CD4-positive, alpha-beta T cell treated with Interleukin-6 for 4 hours (primary cell): ENCODE data around the gene RPS15.

Source experiments
- DNase-seq: peaks from one replicate; pipeline ENCODE4 v3.0.0-alpha.2; 2020; ENCODE audit warnings: mixed read lengths

The RPS15 gene

DNA sequence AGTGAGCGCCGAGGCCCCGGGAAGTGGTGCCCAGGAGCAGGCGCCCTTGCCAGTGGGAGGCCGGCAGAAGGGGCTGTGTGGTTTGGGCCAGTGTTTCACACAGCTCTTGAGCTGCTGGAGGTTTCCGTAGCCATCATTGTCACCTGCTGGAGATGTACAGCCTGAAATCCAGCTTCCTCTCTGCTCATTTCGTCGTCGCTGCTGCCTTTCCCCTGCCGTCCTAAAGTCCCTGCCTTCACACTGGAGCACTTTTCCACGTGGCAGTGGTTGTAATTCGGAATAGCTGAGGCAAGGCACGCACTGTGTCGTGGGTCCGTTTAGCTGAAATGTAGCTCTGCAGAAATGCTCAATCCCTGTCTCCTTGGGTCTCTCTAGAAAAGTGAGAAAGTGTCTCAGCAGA, 17.6 kb upstream of the RPS15 start:
- no peak for DNase-seq

DNA sequence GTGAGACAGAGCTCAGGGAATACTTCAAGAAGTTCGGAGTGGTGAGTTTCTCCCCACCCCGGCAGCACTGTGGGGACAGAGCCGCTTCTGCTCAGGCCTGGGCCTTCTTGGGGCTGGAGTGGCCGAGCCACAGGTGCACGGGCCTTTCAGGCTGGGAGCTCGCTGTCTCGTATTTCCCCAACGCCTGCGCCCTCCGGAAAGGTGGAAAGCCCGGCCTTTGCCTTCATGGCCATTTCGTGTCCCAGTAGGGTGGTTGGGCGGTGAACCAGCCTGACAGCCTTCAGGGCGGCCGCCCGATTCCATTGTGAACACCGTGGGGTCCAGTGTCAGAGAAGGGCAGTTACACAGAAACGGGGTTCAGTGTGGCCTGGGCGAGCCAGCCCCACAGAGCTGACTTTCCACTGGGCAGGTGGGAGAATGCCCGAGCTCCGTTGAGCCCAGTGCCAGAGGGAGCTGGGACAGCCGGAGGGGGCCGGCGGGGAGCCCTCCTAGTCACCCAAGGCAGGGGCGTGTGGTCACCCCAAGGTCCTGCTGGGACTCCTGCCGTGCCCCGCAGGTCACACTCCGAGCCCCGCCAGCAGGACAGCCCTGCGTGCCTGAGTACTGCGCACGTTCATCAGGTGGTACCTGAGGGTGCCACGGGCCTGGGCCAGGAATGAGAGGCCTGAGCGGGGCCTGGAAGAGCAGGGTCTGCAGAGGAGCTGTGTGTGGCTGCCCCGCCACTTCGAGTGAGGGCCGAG, 16.8 kb upstream of the RPS15 start:
- DNase-seq, result no peak

DNA sequence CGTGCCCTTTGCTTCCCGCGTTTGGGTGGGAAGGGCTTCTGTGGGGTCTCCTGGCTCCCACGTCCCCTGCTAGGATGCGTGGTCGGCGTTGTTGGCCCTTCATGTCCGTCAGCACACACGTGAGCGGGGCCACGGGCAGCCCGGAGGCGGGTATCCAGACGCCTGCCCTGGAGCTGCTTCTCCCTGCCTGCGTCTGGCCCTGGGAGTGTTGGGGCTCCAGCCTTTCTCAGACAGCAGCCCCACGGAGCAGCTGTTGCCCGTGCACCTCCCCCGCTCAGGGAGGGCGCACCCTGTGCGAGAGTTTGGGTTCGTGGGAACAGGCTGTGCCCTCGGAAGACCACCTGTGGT, 16.3 kb upstream of the RPS15 start:
- DNase-seq, result no peak

DNA sequence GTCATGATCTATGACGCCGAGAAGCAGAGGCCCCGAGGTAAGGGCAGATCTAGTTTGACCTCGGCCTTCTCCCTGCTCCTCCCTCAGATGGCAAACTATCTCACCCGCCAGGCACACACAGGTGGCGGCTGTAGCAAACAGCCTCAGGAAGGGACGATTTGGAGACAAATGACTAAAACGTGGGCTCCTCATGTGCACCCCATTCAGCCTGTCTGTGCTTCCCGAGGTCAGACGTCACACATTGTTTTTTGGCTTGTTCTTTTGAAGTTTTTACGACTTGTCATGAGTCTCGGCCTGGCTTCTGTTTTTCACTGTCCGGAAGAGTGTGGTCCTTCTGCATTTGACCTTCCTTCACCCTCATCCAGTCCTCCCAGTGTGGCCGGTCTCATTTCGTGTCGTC, 15.8 kb upstream of the RPS15 start:
- DNase-seq, result no peak

DNA sequence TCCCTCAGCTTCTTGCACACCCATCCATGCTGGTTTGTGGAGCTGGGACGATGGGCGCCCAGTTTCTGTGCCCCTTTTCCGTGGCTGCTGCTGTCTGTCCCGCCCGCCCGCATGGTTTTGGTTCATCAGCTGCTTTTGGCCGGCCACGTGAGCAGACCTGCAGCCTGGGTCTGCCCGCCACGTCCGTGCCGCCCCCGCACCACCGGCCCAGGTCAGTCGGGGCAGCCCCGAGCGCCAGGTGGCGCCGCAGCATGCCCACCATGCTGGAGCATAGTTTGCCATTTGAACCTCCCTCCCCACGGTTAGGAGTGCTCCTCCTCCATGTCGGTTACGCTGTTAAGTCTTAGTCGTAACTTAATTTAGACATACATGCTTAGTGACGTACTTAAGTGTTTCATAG, 15.3 kb upstream of the RPS15 start:
- DNase-seq, result no peak

DNA sequence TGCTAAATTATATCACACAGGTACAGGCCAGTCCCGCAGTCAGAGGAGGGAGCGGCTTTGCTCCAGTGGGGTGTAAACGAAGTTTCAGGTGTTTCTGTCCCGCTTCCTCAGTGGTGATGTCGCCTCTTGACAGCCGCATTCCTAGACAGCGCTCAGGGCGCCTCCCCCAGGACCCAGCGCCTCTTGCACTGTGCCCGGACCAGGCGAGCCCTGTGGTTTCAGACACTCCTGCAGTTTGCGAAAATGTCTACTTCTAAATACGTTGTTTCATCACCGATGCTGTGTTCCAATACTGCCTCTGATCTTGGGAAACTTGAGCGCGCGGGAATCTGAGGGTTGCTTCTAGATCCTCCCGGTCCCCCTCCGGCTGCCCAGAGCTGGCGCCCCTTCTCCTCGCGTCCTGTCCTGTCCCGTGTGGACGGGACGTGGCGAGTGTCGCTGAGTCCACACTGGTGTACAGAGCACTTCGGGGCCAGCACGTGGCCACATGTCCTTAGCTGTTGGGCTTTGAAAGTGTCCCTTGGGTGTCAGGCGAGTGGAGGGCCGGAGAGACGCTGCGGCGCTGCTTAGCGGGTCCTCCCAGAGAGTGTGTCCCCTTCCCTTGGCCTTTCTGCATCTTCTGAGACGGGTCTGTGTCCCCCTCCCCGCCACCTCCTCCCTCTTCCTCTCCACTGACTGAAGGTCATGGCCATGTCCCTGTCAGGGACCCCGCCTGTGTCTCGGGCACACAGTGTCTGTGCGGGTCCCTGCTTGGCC, 14.6 kb upstream of the RPS15 start:
- no peak for DNase-seq

DNA sequence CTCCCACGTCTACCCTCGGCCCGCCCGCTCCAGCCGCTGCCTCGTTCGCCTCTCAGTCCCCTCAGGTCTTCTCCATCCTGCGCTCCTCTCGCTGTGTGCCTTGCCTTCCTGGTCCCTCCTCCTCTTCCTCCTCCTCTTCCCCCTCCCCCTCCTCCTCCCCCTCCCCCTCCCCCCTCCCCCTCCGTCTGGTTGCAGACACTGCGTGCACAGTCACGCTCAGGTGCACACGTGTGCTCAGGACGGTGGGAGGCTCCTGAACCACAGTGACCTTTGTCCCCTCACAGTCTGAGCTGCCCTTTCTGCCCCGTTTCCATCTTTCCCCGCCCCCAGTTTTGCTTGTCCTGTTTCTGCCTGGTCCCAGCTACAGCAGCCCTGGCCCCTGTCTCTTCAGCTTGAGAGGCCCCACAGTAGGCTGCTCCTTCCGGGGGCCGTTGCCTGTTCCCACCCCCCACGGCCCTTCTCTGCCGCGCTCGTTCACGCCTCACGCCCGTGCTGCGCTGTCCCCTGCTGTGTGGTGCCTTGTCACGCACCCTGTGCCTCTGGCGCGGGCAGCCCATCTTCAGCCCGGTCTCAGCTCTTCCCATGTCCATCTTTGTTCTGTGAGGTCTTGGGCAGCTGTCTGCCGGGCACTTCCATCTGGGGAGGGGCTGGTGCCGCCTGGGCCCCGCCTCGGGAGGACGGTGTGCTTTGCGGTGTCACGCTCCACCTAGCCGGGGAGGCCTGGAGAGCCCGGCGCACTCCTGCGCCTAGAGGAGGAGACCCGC, 13.8 kb upstream of the RPS15 start:
- DNase-seq, result no peak

DNA sequence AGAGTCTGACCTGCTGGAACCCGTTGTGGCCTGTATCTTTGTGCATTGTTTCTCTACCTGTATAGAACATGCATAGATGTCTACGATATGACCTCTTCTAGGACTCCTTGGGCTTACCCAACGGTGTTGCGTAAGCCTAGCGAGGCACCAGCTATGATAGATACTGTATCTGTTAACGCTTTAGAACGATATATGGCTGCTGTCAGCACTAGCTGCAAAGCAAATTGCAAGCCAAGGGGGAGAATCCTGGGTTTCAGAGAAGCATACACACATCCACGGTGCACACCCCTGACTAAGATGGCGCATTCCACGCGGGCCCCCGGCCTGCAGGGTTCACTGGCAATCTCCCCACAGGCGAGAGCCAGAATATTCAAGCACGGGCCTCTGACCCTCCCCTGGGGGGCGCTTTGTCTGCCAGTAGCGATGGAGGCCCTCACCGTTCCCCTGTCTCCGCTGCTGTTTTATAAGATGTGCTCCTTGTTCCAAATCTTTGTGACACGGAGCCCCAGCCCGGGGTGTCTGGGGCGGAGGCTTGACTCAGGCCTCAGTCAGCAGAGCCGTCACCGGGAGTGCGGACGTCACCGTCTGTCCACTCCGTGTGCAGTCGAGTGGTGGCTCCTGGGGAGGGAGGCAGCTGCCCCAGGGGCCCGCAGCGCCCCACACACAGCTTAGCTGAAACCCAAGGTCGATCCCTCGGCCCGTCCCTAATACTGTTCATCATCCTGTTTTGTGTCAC, 12.9 kb upstream of the RPS15 start:
- DNase-seq, result no peak

DNA sequence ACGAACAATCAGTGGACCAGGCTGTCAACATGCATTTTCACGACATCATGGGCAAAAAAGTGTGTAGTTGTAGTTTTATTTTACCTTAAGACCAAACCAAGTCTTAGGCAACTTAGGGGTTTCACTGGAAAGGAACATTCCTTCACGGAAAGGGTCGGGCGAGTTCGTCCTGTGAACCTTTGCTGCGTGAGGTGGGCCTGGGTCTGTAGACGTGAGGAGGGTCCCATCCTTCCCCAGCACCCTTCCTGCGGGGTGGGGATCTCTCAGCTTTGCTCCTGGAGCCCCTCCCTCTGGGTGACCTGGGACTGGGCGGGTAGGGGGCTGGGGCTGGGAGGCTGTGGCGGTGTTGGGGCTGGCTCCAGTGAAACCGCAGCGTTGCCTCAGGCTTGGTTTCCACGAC, 12.3 kb upstream of the RPS15 start:
- DNase-seq, result no peak

DNA sequence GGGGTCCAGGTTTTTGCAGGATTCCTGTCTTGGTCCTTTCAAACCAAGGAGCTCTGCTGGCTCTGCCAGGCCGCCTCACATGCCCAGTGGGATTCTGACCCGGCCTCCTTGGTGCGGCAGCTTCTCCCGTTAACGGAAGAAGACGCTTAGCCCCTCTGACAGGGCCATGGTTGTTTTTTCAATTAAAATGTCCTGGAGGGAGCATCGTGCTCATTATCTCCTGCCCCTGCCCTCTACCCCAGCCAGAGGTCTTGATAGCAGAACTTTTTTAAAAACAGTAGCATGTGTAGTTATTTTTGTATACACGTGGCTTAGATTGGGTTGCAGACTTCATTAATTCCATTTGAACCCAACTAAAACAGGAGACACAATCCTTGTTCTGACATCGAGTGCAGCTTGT, 11.5 kb upstream of the RPS15 start:
- DNase-seq, result no peak

DNA sequence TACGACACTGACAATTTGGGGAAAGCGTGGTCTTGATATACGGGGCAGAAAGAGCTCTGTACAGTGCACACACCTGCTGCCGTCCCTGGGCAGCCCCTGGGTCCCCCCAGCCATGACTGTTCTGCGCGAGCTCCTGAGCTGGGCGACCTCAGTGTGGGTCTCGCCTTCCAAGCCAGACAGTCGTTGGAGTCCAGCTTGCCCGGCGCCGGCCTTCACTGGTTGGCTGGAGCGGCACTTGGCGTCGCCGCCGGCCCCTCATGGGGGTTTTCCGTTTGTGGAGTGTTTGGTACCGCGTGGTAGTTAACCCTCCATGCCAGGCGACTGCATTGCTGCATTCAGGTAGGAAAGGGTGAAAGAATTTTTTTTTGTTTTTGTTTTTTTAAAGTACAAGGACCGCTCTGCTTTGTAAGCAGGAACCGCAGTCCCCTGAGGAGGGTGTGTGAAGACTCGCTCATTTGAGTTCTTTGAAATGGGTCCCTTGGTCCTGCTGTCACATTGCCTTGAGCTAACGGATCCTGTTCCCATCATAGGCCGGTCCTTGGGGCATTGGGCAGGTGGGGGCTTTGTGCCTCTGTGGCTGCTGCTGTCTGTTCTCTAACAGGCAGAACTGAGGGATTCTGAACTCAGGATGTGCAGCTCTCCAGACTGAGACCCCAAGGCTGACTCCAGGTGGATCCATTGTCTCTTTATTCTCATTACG, 10.8 kb upstream of the RPS15 start:
- no peak for DNase-seq

DNA sequence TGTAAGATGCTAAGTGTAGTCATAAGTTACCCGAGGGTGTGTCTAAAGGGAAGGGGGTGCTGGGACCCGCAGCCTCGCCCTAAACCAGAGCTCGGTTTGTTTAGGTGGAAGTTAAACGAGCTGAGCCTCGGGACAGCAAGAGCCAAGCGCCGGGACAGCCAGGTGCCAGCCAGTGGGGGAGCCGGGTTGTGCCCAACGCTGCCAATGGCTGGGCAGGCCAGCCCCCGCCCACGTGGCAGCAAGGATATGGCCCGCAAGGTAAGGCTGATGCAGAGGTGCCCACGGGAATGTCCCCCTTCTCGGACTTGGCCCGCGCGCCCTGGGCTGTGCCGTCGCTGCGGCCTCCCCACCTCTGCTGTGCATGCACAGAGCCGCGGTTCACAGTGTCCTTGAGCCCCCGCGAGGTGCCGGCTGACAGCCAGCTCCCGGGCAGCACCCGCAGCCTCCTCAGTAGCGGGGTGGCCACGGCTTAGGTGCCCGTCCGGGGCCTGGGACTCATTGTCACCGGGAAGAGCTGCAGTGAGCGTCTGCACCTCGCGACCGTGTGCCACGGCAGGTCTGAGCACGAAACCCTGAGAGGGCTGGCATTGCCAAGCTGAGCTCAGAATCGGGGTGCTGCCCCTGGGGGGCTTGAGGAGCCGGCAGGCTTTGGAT, 9.3 kb upstream of the RPS15 start:
- no peak for DNase-seq

DNA sequence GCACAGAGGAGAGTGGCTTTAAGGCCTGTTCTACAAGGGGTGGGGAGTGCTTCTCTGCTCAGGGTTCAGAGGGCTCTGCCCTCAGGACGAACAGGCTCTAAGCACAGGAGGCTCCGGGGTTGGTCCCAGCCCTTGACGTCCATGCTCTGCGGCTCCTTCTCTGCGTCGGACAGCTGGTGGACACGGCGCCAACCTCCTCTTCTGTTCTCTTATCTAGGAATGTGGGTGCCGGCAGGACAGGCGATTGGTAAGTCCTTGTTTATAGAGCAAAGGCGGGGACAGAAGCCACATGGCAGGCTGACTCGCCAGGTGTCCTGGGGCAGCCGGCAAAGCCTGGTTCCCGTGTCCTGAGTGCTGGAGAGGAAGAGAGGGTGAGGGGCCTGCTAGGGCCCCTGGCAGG, 8.4 kb upstream of the RPS15 start:
- DNase-seq, result no peak

DNA sequence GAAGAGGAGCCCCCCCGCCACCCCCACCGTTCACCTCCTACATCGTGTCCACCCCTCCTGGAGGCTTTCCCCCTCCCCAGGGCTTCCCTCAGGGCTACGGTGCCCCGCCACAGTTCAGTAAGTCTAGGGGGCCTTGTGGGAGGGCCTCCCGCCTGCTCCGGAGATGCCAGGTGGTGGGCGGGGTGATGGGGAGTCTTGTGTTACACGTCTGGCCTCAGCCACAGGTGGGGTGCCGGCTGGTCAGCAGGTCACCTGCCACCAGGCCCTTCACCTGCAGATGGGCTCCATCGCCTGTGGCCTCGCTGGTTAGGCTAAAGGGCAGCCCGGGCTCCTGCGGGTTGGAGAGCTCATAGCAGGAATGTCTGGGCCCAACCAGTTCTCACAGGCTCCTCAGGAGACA, 8.0 kb upstream of the RPS15 start:
- no peak for DNase-seq

DNA sequence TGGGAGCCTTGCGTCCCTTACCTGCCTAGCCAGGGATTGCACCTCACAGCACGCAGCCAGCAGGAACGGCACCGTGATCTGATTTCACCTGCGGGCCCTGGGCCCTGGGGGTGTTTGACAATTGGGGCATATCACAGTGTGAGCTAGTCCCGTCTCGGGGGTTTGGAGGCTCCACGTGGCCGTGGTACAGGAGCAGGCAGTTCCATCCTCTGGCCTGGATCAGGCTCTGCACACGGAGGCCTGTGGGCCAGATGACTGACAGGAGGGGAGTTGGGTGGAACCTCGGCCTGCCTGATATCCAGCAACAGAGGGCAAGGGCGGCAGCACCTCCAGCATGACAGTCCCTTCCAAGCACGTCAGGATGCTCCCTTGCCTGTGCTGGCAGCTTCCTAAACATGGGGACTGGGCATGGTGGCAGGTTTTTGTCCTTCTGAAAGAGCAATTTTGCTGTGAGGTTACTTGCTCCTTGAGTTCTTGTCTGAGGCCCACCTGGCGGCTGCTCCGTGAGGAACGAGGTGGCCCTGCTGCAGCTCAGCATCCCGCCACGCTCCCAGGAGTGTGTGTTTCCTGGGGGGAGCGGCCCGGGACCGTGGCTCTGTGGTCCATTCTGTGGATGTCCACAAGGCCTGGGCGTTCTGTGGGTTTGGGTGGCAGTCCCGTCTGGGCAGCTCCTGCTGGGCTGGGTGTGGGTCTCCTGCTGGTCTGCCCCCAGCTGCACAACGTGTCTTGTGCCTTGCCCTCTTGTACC, 6.3 kb upstream of the RPS15 start:
- no peak for DNase-seq

DNA sequence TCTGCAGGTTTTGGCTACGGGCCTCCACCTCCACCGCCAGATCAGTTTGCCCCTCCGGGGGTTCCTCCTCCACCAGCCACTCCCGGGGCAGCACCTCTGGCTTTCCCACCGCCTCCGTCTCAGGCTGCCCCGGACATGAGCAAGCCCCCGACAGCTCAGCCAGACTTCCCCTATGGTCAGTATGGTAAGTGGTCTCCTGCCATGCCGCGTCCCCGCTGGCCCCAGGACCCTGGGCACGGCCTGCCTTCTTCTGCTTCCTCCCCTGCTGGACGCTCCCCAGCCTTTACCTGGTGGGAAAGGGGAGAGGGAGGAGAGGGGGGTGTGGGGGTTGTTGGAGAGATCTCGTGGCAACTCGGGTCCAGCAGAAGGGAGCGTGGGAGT, 5.7 kb upstream of the RPS15 start:
- DNase-seq, result no peak

DNA sequence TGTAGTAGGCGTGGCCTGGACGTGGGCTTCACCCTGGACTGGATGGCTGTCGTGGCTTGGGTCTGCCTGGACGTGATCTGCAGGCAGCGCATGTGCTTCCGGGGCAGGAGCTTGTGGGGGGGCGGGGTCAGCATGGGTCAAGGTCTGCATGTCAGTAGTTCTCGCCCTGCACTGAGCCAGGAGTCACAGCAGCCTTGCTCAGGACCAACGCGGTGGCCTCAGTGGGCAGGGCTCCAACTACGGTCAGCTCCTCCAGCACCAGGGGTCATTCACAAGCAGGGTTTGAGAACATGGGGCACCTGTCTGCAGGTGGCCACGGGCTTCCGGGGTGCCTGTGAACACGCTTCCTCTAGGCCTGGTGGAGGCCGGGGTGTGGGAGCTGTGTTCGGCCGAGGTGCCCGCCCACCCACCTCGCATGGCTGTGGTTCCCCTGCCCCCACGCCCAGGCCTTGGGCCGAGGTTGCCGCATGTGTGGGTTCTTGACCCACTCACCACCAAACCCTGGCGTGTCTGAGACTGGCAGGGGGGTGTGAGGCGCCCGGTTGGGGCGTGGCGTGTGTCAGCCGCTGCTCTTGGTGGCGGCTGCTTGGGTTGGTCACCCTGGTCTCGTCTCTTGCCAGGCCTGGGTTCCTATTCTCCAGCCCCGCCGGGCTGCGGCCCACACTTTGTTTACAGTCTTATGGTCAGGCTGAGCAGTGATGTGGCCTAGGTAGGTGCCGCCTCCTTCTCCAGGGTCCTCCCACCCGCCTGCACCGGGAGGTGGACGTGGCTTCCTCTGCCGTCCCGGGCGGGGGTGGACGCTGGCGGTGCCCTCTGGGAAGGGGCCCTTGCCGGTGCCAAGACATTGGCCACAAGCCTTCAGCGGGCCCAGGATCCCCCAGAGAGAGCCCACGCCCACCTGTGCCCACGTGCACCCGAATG, 4.8 kb upstream of the RPS15 start:
- no peak for DNase-seq

DNA sequence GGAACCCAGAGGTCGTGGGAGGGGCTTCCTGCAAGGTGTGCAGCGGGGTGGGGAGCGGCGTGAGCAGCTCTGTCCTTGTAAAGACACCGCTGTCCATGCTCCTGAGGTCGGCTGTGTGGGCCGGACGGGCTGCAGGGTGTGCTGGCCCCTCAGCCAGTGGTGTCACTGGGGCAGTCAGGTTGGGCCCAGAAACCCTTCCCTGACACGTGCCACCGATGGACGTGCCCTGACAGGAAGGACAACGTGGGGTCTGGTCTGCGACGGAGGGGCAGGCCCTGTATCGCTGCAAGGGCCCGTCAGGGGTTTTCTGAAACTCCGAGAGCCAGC, 4.2 kb upstream of the RPS15 start:
- no peak for DNase-seq

DNA sequence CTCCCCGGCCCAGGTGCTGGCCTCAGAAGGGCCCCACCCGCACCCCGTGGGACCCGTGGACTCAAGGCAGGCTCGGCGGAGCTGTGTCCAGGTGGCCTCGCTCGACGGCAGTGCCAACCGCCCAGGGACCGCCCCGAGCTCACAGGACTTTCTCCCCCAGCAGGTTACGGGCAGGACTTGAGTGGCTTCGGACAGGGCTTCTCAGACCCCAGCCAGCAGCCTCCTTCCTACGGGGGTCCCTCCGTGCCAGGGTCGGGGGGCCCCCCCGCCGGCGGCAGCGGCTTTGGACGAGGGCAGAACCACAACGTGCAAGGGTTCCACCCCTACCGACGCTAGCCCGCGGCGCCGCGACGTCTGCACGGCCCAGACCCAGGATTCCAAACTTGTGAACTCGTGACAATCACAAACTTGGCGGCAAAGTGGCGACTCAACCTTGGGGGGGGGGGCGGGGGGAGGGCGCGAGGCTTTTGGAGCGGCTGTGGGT, 3.6 kb upstream of the RPS15 start:
- DNase-seq, result no peak

DNA sequence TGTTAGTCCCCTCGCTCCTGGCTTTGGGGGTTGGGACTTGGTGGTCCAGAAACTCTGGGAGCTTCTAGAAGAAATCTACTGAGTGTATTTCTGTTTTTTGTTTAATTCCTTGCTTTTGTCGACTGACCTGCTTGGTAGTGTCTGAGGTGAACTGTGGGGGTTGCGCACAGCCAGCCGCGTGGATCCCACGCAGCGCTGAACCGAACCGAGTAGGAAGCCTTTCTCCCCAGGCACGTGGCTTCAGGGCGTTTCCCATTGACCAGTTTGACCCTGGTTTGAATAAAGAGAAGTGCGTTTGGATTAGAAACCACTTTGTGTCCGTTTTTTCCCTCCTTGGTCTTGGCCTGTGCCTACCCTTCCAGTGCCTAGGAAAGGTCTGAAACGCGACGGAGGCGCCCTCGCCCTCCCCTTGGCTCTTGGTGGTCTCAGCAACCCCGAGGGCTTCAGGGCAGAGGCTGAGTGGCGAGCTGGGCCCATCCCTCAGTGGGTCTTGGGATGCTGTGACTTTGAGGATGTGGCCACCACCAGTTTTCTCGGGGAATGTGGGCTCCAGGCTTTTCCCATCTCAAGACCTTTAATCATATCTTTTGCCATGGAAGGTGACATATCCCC, 2.7 kb upstream of the RPS15 start:
- no peak for DNase-seq
